ENCODE results near the gene SELENOI.

- TF ChIP-seq FOXM1 (IDR thresholded peaks at IDR 0.05; ENCODE audit: borderline replicate concordance): no peak
- no peak for TF ChIP-seq ZNF384 (IDR thresholded peaks at IDR 0.05)
- no peak for TF ChIP-seq SUZ12 (IDR thresholded peaks at IDR 0.05)
- TF ChIP-seq PKNOX1 (IDR thresholded peaks at IDR 0.05): no peak
- no peak for TF ChIP-seq FOXK2 (IDR thresholded peaks at IDR 0.05)
- no peak for TF ChIP-seq FOXA1 (IDR thresholded peaks at IDR 0.05)
- TF ChIP-seq NFRKB (IDR thresholded peaks at IDR 0.05): no peak
- no peak for TF ChIP-seq TARDBP (IDR thresholded peaks at IDR 0.05)
- TF ChIP-seq BHLHE40 (IDR thresholded peaks at IDR 0.05; ENCODE audit: borderline replicate concordance): no peak
- no peak for TF ChIP-seq SP1 (IDR thresholded peaks at IDR 0.05)
- no peak for TF ChIP-seq CTBP1 (IDR thresholded peaks at IDR 0.05; ENCODE audit: borderline replicate concordance)
These were observed 84.9 kb downstream of the SELENOI start for GRCh38 chr2:26430826-26431225.

Measured in HEK293T (cell line).